ENCODE measurements around the gene SSH2.

GRCh38 chr17:29590411-29591145 lies 339.4 kb downstream of the SSH2 start:
- TF ChIP-seq CTCF (conservative IDR thresholded peaks at IDR 0.05) (no peak), EZH2 (IDR thresholded peaks at IDR 0.05; ENCODE audit: low read depth) (no peak)
